Measurements from ENCODE around the gene PTGR2. TPM values are rescaled to one million over a fixed set of nuclear protein-coding genes. Genes with fewer than 3 reads are reported as not detected.

PTGR2 gene
- total and polyA plus RNA-seq, 2 of the 8 experiments (the other 6 are each of a cell fraction or from before 2014, with no cell fraction given), result 6.0 to 17.5 TPM

DNA sequence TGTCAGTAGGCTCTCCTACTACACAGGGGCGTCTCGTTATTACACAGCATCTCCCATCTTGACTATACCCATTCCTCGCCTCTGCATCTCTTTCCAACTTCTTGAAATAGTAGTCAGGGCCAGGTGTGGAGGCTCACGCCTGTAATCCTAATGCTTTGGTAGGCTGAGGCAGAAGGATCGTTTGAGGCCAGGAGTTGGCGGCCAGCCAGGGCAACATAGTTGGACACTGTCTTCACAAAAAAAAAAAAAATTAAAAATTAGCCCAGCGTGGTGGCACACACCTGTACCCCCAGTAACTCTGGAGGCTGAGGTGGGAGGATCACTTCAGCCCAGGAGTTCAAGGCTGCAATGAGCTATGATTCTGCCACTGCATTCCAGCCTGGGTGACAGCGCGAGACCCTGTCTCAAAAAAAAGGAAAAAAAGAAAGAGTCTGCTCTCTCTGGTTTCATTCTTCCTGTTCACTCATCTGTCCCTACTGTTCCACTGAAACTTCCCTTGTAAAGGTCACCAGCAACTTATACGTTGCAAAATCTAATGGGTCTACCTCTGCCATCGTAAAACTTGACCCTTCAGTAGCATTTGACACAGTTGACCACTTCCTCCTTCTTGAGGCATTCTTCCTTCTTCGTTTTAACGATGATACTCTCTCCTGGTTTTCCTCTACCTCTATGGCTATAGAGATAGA, 41.0 kb upstream of the PTGR2 start:
- H2AK5ac ChIP-seq (ENCODE audit: low read depth, low read length), result no peak overlapping the region

More for the DNA sequence above, 41.0 kb upstream of the PTGR2 start:
- TF ChIP-seq, protein P1, sequence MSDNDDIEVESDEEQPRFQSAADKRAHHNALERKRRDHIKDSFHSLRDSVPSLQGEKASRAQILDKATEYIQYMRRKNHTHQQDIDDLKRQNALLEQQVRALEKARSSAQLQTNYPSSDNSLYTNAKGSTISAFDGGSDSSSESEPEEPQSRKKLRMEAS (IDR thresholded peaks at IDR 0.05), result no peak
- TF ChIP-seq SIN3A (conservative IDR thresholded peaks at IDR 0.05 in 1 of 2, IDR thresholded peaks at IDR 0.05 in 1 of 2; ENCODE audit: low read depth in 1 of 2, low read length in 2 of 2) (no peak), GABPA (IDR thresholded peaks at IDR 0.05; ENCODE audit: borderline replicate concordance, insufficient read depth, low read length) (no peak), FOSL1 (IDR thresholded peaks at IDR 0.05; ENCODE audit: insufficient read depth, low read depth, low read length) (no peak)
- H3K79me2 ChIP-seq (ENCODE audit: control insufficient read depth in 1 of 2, insufficient read depth in 2 of 2, low read length in 2 of 2), result no peaks in the 10 kb centered on the region
- H3K36me3 ChIP-seq (ENCODE audit: control insufficient read depth in 2 of 4, insufficient read depth in 4 of 4, low read length in 3 of 4), result no peaks in the 10 kb centered on the region
- H3K9me3 ChIP-seq (ENCODE audit: insufficient read depth in 2 of 2, low read depth in 1 of 2, low read length in 1 of 2), result no peaks in the 10 kb centered on the region
- no peak overlapping the region for H2BK120ac ChIP-seq (replicated peaks; ENCODE audit: low read depth, low read length)
- no peak overlapping the region for H2AFZ ChIP-seq (ENCODE audit: low read length)
- no peak overlapping the region for H2BK20ac ChIP-seq (ENCODE audit: low read length)
- no peak overlapping the region for H4K5ac ChIP-seq (ENCODE audit: insufficient read length, low read depth, low read length)
- no peaks in the 10 kb centered on the region for H3K23me2 ChIP-seq (ENCODE audit: low read depth, low read length)
- FAIRE-seq, result no peak
- H3K4me3 ChIP-seq (ENCODE audit: extremely low read depth in 1 of 4, insufficient read depth in 2 of 4, low read depth in 3 of 4, low read length in 4 of 4), result no peak overlapping the region
- H4K20me1 ChIP-seq (replicated peaks in 1 of 2; ENCODE audit: control insufficient read depth in 1 of 2, insufficient read depth in 2 of 2, low read length in 2 of 2), result no peaks in the 10 kb centered on the region
- H3K27ac ChIP-seq (ENCODE audit: low read depth, low read length), result no peak overlapping the region
- H3K4ac ChIP-seq (replicated peaks; ENCODE audit: insufficient read length, low read depth, low read length), result no peak overlapping the region
- H4K8ac ChIP-seq (ENCODE audit: extremely low read depth, insufficient read depth, low read length), result no peak overlapping the region
- no peak overlapping the region for H3K14ac ChIP-seq (ENCODE audit: insufficient read length)
- H3K4me1 ChIP-seq (replicated peaks in 1 of 4; ENCODE audit: control insufficient read depth in 3 of 4, insufficient read depth in 4 of 4, low read length in 3 of 4), result no peaks in the 10 kb centered on the region
- no peak overlapping the region for H3K56ac ChIP-seq (replicated peaks; ENCODE audit: insufficient read length, low read depth, low read length)
- no peaks in the 10 kb centered on the region for H3K79me1 ChIP-seq (ENCODE audit: low read depth, low read length)
- no peak overlapping the region for H2BK5ac ChIP-seq (ENCODE audit: low read depth, low read length)
- H2BK15ac ChIP-seq (ENCODE audit: low read length), result no peak overlapping the region
- H4K91ac ChIP-seq (replicated peaks; ENCODE audit: insufficient read length, low read length), result no peak overlapping the region
- H3K18ac ChIP-seq (ENCODE audit: extremely low read depth, low read length), result no peak overlapping the region
- H3K23ac ChIP-seq (ENCODE audit: insufficient read length), result no peak overlapping the region
- DNase-seq (ENCODE audit: low read depth in 1 of 2, low spot score in 2 of 2), result no peak
- no peaks in the 10 kb centered on the region for H3K27me3 ChIP-seq (replicated peaks in 1 of 4; ENCODE audit: control insufficient read depth in 3 of 4, extremely low read depth in 1 of 4, insufficient read depth in 3 of 4, low read length in 3 of 4)
- CTCF ChIA-PET (ENCODE audit: partially characterized antibody), result interaction anchor here (0.6 to 2.4 kb wide), 4 partner anchors 10 to 35 kb away, joined by 3 to 12 read pairs (median 4); no protein-coding TSS in a partner anchor
- no peak overlapping the region for H3K9ac ChIP-seq (replicated peaks in 1 of 4; ENCODE audit: extremely low read depth in 1 of 4, low read depth in 3 of 4, low read length in 3 of 4)
- no peak overlapping the region for H3K4me2 ChIP-seq (ENCODE audit: insufficient read depth in 1 of 2, low read depth in 2 of 2, low read length in 2 of 2)
- POLR2A ChIA-PET (ENCODE audit: partially characterized antibody), result no interaction called here
- 90% methylated on average over 13 of the region's 13 CpGs; no CpG with 5 or more reads in 1 of the 2 experiments for WGBS, 2 experiments (ENCODE audit: extremely low coverage in 1 of 2, insufficient coverage in 1 of 2, insufficient read length in 1 of 2, insufficient replicate concordance in 2 of 2, low coverage in 1 of 2, low lambda C conversion rate in 2 of 2, missing lambda C conversion rate in 1 of 2)
- no peak overlapping the region for H2BK12ac ChIP-seq (ENCODE audit: low read depth, low read length)
